H9 (cell line): ENCODE data around the gene EDN1. TPM values are rescaled to one million over a fixed set of nuclear protein-coding genes. Genes with fewer than 3 reads are reported as not detected.

Experiments
- DNase-seq: peaks from one replicate; pipeline ENCODE4 v3.0.0-alpha.2; 2017
- H2AFZ ChIP-seq: one replicate; pipeline ENCODE4 v1.6.1; 2013; ENCODE audit warnings: mild to moderate bottlenecking, low read length, control low read depth, moderate library complexity
- H2AK5ac ChIP-seq: 2 replicates; pipeline ENCODE4 v1.6.1; 2013; ENCODE audit warnings: low read length, control low read depth, mixed read lengths; ENCODE audit not compliant: insufficient read length
- H2BK120ac ChIP-seq: one replicate; pipeline ENCODE4 v1.6.1; 2013; ENCODE audit warnings: low read depth, mild to moderate bottlenecking, low read length, control low read depth, inconsistent platforms; ENCODE audit not compliant: poor library complexity, severe bottlenecking
- H2BK12ac ChIP-seq: 2 replicates; pipeline ENCODE4 v1.6.1; 2013; ENCODE audit warnings: low read length, control low read depth, mixed read lengths, low read depth; ENCODE audit not compliant: insufficient read length
- H2BK15ac ChIP-seq: 2 replicates; pipeline ENCODE4 v1.6.1; 2013; ENCODE audit warnings: low read depth, low read length, control low read depth
- H2BK20ac ChIP-seq: one replicate; pipeline ENCODE4 v1.6.1; 2013; ENCODE audit warnings: low read depth, mild to moderate bottlenecking, low read length, control low read depth, inconsistent platforms; ENCODE audit not compliant: poor library complexity, severe bottlenecking
- H2BK5ac ChIP-seq: 2 replicates; pipeline ENCODE4 v1.6.1; 2013; ENCODE audit warnings: low read length, control low read depth, mixed read lengths; ENCODE audit not compliant: insufficient read length
- H3K14ac ChIP-seq: 2 replicates; pipeline ENCODE4 v1.6.1; 2013; ENCODE audit warnings: low read length, control low read depth; ENCODE audit not compliant: insufficient read depth
- H3K18ac ChIP-seq: 2 replicates; pipeline ENCODE4 v1.6.1; 2013; ENCODE audit warnings: low read depth, mild to moderate bottlenecking, mixed read lengths, low read length, control low read depth; ENCODE audit not compliant: insufficient read length
- H3K23ac ChIP-seq: 2 replicates; pipeline ENCODE4 v1.6.1; 2013; ENCODE audit warnings: low read length, control low read depth, mixed read lengths, low read depth; ENCODE audit not compliant: insufficient read length
- H3K23me2 ChIP-seq: 2 replicates; pipeline ENCODE4 v1.6.1; 2013; ENCODE audit warnings: low read depth, mild to moderate bottlenecking, mixed read lengths, low read length, control low read depth; ENCODE audit not compliant: insufficient read length, poor library complexity, severe bottlenecking
- H3K27ac ChIP-seq: 2 replicates; pipeline ENCODE4 v1.5.1; 2013; ENCODE audit warnings: low read length, control low read depth, mixed read lengths, low read depth; ENCODE audit not compliant: insufficient read length
- H3K27me3 ChIP-seq: 2 replicates; pipeline ENCODE4 v1.6.1; 2013; ENCODE audit warnings: low read length, control low read depth, inconsistent platforms; ENCODE audit not compliant: insufficient read depth
- H3K4ac ChIP-seq: 2 replicates; pipeline ENCODE4 v1.6.1; 2013; ENCODE audit warnings: low read depth, mild to moderate bottlenecking, control low read depth, inconsistent platforms, low read length, moderate library complexity
- H3K4me1 ChIP-seq: 2 replicates; pipeline ENCODE4 v1.6.1; 2013; ENCODE audit warnings: low read length, control low read depth, inconsistent platforms; ENCODE audit not compliant: insufficient read depth
- H3K4me2 ChIP-seq: 2 replicates; pipeline ENCODE4 v1.6.1; 2013; ENCODE audit warnings: low read length, control low read depth, mixed read lengths; ENCODE audit not compliant: insufficient read length, insufficient read depth
- H3K56ac ChIP-seq: 2 replicates; pipeline ENCODE4 v1.6.1; 2013; ENCODE audit warnings: low read depth, mild to moderate bottlenecking, mixed read lengths, low read length, control low read depth; ENCODE audit not compliant: insufficient read length
- H3K79me1 ChIP-seq: 2 replicates; pipeline ENCODE4 v1.6.1; 2013; ENCODE audit warnings: low read depth, mild to moderate bottlenecking, moderate library complexity, low read length, control low read depth, inconsistent platforms; ENCODE audit not compliant: insufficient read depth, poor library complexity, severe bottlenecking
- H3K79me2 ChIP-seq: 2 replicates; pipeline ENCODE4 v1.6.1; 2013; ENCODE audit warnings: low read length, control low read depth, inconsistent platforms; ENCODE audit not compliant: insufficient read depth
- H3K9ac ChIP-seq: 2 replicates; pipeline ENCODE4 v1.6.1; 2013; ENCODE audit warnings: low read length, control low read depth, mixed read lengths; ENCODE audit not compliant: insufficient read length; ENCODE audit errors: extremely low read depth
- H3K9me3 ChIP-seq: one replicate; pipeline ENCODE4 v1.6.1; 2013; ENCODE audit warnings: low read depth, low read length, inconsistent platforms; ENCODE audit not compliant: control insufficient read depth
- H3T11ph ChIP-seq: one replicate; pipeline ENCODE4 v1.6.1; 2013; ENCODE audit warnings: mild to moderate bottlenecking, low read length, control low read depth, inconsistent platforms
- H4K20me1 ChIP-seq: one replicate; pipeline ENCODE4 v1.6.1; 2013; ENCODE audit not compliant: control insufficient read depth, insufficient read length, insufficient read depth
- H4K5ac ChIP-seq: 2 replicates; pipeline ENCODE4 v1.6.1; 2013; ENCODE audit warnings: low read depth, mild to moderate bottlenecking, mixed read lengths, low read length, control low read depth; ENCODE audit not compliant: insufficient read length
- H4K8ac ChIP-seq: replicated peaks from 2 replicates; pipeline ENCODE4 v1.6.1; 2013; ENCODE audit warnings: low read length, control low read depth, mixed read lengths, low read depth; ENCODE audit not compliant: insufficient read length
- H4K91ac ChIP-seq: 2 replicates; pipeline ENCODE4 v1.6.1; 2013; ENCODE audit warnings: low read depth, mild to moderate bottlenecking, moderate library complexity, mixed read lengths, low read length, control low read depth; ENCODE audit not compliant: insufficient read length
- H3K27ac Mint-ChIP-seq, 3 experiments: 2 replicates in 2 of 3; 3 replicates in 1 of 3; pipeline ENCODE4 v1.8.0; 2020 to 2021; ENCODE audit warnings: mixed read lengths in 3 of 3, mild to moderate bottlenecking in 1 of 3, moderate library complexity in 1 of 3
- H3K27me3 Mint-ChIP-seq: 2 replicates; pipeline ENCODE4 v1.8.0; 2021; ENCODE audit warnings: low read depth, mild to moderate bottlenecking, moderate library complexity, mixed read lengths
- H3K36me3 Mint-ChIP-seq, 3 experiments: 2 replicates in 2 of 3; 3 replicates in 1 of 3; pipeline ENCODE4 v1.8.0; 2020 to 2021; ENCODE audit warnings: low read depth in 3 of 3, mixed read lengths in 3 of 3; ENCODE audit not compliant: insufficient read depth in 1 of 3
- H3K4me1 Mint-ChIP-seq, 2 experiments: 2 replicates each; pipeline ENCODE4 v1.8.0; 2020; ENCODE audit warnings: mixed read lengths in 2 of 2
- H3K4me3 Mint-ChIP-seq, 2 experiments: 2 replicates in 1 of 2; 3 replicates in 1 of 2; pipeline ENCODE4 v1.8.0; 2020 to 2021; ENCODE audit warnings: mild to moderate bottlenecking in 2 of 2, mixed read lengths in 2 of 2, moderate library complexity in 1 of 2
- H3K9me3 Mint-ChIP-seq, 2 experiments: 2 replicates in 1 of 2; 3 replicates in 1 of 2; pipeline ENCODE4 v1.8.0; 2020; ENCODE audit warnings: mild to moderate bottlenecking in 2 of 2, mixed read lengths in 2 of 2, moderate library complexity in 1 of 2
- CTCF ChIP-seq: fragments of 200-600 bp; sonication (generic); conservative IDR thresholded peaks from 3 replicates; pipeline ENCODE4 v1.8.0; 2021; ENCODE audit warnings: antibody characterized with exemption, mild to moderate bottlenecking
- WGBS: extraction: QIAGEN DNeasy Blood & Tissue Kit; methylation state at CpG from one replicate; pipeline ENCODE4 v1.1.7; 2013; ENCODE audit warnings: missing lambda C conversion rate, low lambda C conversion rate, mixed read lengths; ENCODE audit not compliant: insufficient read length; ENCODE audit errors: extremely low coverage; 5-methylcytosine and 5-hydroxymethylcytosine counted together
- total RNA-seq: library from RNA; stranded (reverse); gene quantifications from 2 replicates; pipeline ENCODE4 v1.2.1, GENCODE V29; 2021

Gene EDN1
- total RNA-seq, 1 experiment from 2014 or later, result 2.1 TPM

- Histone ChIP-seq H3K9me3 (no peaks in the 10 kb centered on the region), H3K27me3 (no peaks in the 10 kb centered on the region), H2BK120ac (no peak overlapping the region), H3K27ac (no peak overlapping the region), H3K18ac (no peak overlapping the region), H2AFZ (no peak overlapping the region), H3K23ac (no peak overlapping the region), H3K14ac (no peak overlapping the region), H4K8ac (no peak overlapping the region), H2BK15ac (no peak overlapping the region), H2BK12ac (no peak overlapping the region), H2BK20ac (no peak overlapping the region), H4K91ac (no peak overlapping the region), H3K56ac (no peak overlapping the region), H4K20me1 (no peaks in the 10 kb centered on the region), H3K4me2 (no peak overlapping the region), H2AK5ac (no peak overlapping the region), H3T11ph (no peak overlapping the region), H3K9ac (no peak overlapping the region), H3K79me2 (no peaks in the 10 kb centered on the region), H2BK5ac (no peak overlapping the region), H3K4ac (no peak overlapping the region), H3K4me1 (no peaks in the 10 kb centered on the region), H3K23me2 (no peaks in the 10 kb centered on the region), H3K79me1 (no peaks in the 10 kb centered on the region), H4K5ac (no peak overlapping the region)
- Mint-ChIP-seq H3K27me3 (peaks cover 2% of the 10 kb centered on the region), H3K9me3 (peaks cover 16 to 18% of the 10 kb centered on the region in 2 experiments), H3K4me1 (peaks cover 0 to 5% of the 10 kb centered on the region in 2 experiments; a peak in 2 of 4 replicates), H3K36me3 (peaks cover 6 to 21% (median 14%) of the 10 kb centered on the region in 3 experiments; a peak in 6 of 7 replicates), H3K4me3 (no peak overlapping the region), H3K27ac (no peak overlapping the region)
- WGBS, result no CpG with 5 or more reads among the region's 5 CpGs
- DNase-seq, result no peak
- no peak for TF ChIP-seq CTCF
Measured at GRCh38 chr6:12314751-12315150, 24.6 kb downstream of the EDN1 start.
